Measurements from ENCODE around the gene ANAPC2.

Gene ANAPC2

GRCh38 chr9:137194909-137195308 is 6.5 kb upstream of the ANAPC2 start:
- Histone ChIP-seq H3K4me3 (ENCODE audit: low read length) (no peak overlapping the region), H3K27me3 (ENCODE audit: low read depth, low read length) (no peaks in the 10 kb centered on the region), H3K27ac (ENCODE audit: low read length) (no peak overlapping the region), H3K4me1 (ENCODE audit: low read length) (peaks cover 8% of the 10 kb centered on the region), H3K36me3 (replicated peaks; ENCODE audit: low read depth, low read length) (peaks cover 6% of the 10 kb centered on the region), H2AFZ (ENCODE audit: low read depth, low read length) (no peak overlapping the region), H3K79me2 (ENCODE audit: low read length) (peaks cover 9% of the 10 kb centered on the region), H4K20me1 (ENCODE audit: insufficient read depth, low read length) (no peaks in the 10 kb centered on the region), H3K9ac (ENCODE audit: low read length) (no peak overlapping the region), H3K9me3 (ENCODE audit: insufficient read depth, low read length) (no peaks in the 10 kb centered on the region), H3K4me2 (ENCODE audit: low read length) (no peak overlapping the region)
- TF ChIP-seq CTCF (IDR thresholded peaks at IDR 0.05; ENCODE audit: low read depth, low read length): no peak

GRCh38 chr9:137194388-137194787 is 6.0 kb upstream of the ANAPC2 start:
- Histone ChIP-seq H3K27ac (ENCODE audit: low read length) (no peak overlapping the region), H3K4me1 (ENCODE audit: low read length) (peaks cover 9% of the 10 kb centered on the region), H3K4me3 (ENCODE audit: low read length) (no peak overlapping the region), H3K9me3 (ENCODE audit: insufficient read depth, low read length) (no peaks in the 10 kb centered on the region), H4K20me1 (ENCODE audit: insufficient read depth, low read length) (no peaks in the 10 kb centered on the region), H3K79me2 (ENCODE audit: low read length) (peaks cover 14% of the 10 kb centered on the region), H3K4me2 (ENCODE audit: low read length) (no peak overlapping the region), H3K27me3 (ENCODE audit: low read depth, low read length) (no peaks in the 10 kb centered on the region), H3K9ac (ENCODE audit: low read length) (no peak overlapping the region), H3K36me3 (replicated peaks; ENCODE audit: low read depth, low read length) (peaks cover 6% of the 10 kb centered on the region), H2AFZ (ENCODE audit: low read depth, low read length) (no peak overlapping the region)
- no peak for TF ChIP-seq CTCF (IDR thresholded peaks at IDR 0.05; ENCODE audit: low read depth, low read length)

- H4K20me1 ChIP-seq (ENCODE audit: insufficient read depth, low read length): no peaks in the 10 kb centered on the region
- H3K9me3 ChIP-seq (ENCODE audit: insufficient read depth, low read length): no peaks in the 10 kb centered on the region
- no peak overlapping the region for H2AFZ ChIP-seq (ENCODE audit: low read depth, low read length)
- H3K27me3 ChIP-seq (ENCODE audit: low read depth, low read length): no peaks in the 10 kb centered on the region
- TF ChIP-seq EZH2phosphoT487 (IDR thresholded peaks at IDR 0.05; ENCODE audit: low read depth): no peak
- no peak for TF ChIP-seq CTCF (IDR thresholded peaks at IDR 0.05; ENCODE audit: low read depth, low read length)
- H3K79me2 ChIP-seq (ENCODE audit: low read length): peaks cover 20% of the 10 kb centered on the region
- peaks cover 8% of the 10 kb centered on the region for H3K4me1 ChIP-seq (ENCODE audit: low read length)
- H3K9ac ChIP-seq (ENCODE audit: low read length): no peak overlapping the region
- H3K27ac ChIP-seq (ENCODE audit: low read length): no peak overlapping the region
- H3K36me3 ChIP-seq (replicated peaks; ENCODE audit: low read depth, low read length): peaks cover 6% of the 10 kb centered on the region
- H3K4me2 ChIP-seq (ENCODE audit: low read length): no peak overlapping the region
- H3K4me3 ChIP-seq (ENCODE audit: low read length): no peak overlapping the region
Observed at GRCh38 chr9:137193771-137194170, 5.4 kb upstream of the ANAPC2 start.

- no peaks in the 10 kb centered on the region for H3K9me3 ChIP-seq (ENCODE audit: insufficient read depth, low read length)
- H3K4me3 ChIP-seq (ENCODE audit: low read length): no peak overlapping the region
- H3K36me3 ChIP-seq (replicated peaks; ENCODE audit: low read depth, low read length): peaks cover 6% of the 10 kb centered on the region
- no peak overlapping the region for H3K4me2 ChIP-seq (ENCODE audit: low read length)
- peaks cover 8% of the 10 kb centered on the region for H3K4me1 ChIP-seq (ENCODE audit: low read length)
- no peaks in the 10 kb centered on the region for H4K20me1 ChIP-seq (ENCODE audit: insufficient read depth, low read length)
- H3K27me3 ChIP-seq (ENCODE audit: low read depth, low read length): no peaks in the 10 kb centered on the region
- H3K79me2 ChIP-seq (ENCODE audit: low read length): peaks cover 25% of the 10 kb centered on the region
- H3K9ac ChIP-seq (ENCODE audit: low read length): no peak overlapping the region
- TF ChIP-seq CTCF (IDR thresholded peaks at IDR 0.05; ENCODE audit: low read depth, low read length) (no peak), EZH2phosphoT487 (IDR thresholded peaks at IDR 0.05; ENCODE audit: low read depth) (no peak)
- no peak overlapping the region for H2AFZ ChIP-seq (ENCODE audit: low read depth, low read length)
- no peak overlapping the region for H3K27ac ChIP-seq (ENCODE audit: low read length)
Observed at GRCh38 chr9:137192859-137193258, 4.5 kb upstream of the ANAPC2 start.

All from OCI-LY3 (cell line).